ENCODE data around the gene ABCC10. TPM values are rescaled to one million over a fixed set of nuclear protein-coding genes. Genes with fewer than 3 reads are reported as not detected.

Gene ABCC10
- total and polyA plus RNA-seq, 12 donors: 7.1 to 44.3 (median 10.9) TPM

GRCh38 chr6:43396408-43397149, 30.8 kb upstream of the ABCC10 start:
- 79 to 84% methylated on average over 6 of the region's 6 CpGs for WGBS, 2 donors
- ATAC-seq (no peak), DNase-seq (no peak)
- no peak for TF ChIP-seq CTCF (IDR thresholded peaks at IDR 0.05)
- intact Hi-C loops (cut with DNase I): loop anchor here in 1 of 10 donors (10.0 kb wide), 1 partner anchor 108 kb away; no protein-coding TSS in a partner anchor
- no peak overlapping the region for H3K4me3 ChIP-seq
- no peaks in the 10 kb centered on the region for H3K36me3 ChIP-seq
- H3K27ac ChIP-seq: no peak overlapping the region
- H3K27me3 ChIP-seq: peaks cover 0 to 13% (median 0%) of the 10 kb centered on the region in 7 donors
- H3K4me1 ChIP-seq: peaks cover 0 to under 1% (median 0%) of the 10 kb centered on the region in 9 donors
- H3K9me3 ChIP-seq: no peaks in the 10 kb centered on the region

- intact Hi-C loops (cut with DNase I): loop anchor here in 1 of 10 donors (10.0 kb wide), 1 partner anchor 105 kb away; no protein-coding TSS in a partner anchor
- H3K27ac ChIP-seq: no peak overlapping the region
- WGBS, 2 donors: 81 to 82% methylated on average over 3 of the region's 3 CpGs
- DNase-seq: no peak
- H3K27me3 ChIP-seq: no peaks in the 10 kb centered on the region
- no peaks in the 10 kb centered on the region for H3K4me1 ChIP-seq
- no peaks in the 10 kb centered on the region for H3K36me3 ChIP-seq
- no peaks in the 10 kb centered on the region for H3K9me3 ChIP-seq
- no peak for TF ChIP-seq CTCF (IDR thresholded peaks at IDR 0.05)
- ATAC-seq: no peak
- H3K4me3 ChIP-seq: no peak overlapping the region
Observed at GRCh38 chr6:43399932-43400487, 27.3 kb upstream of the ABCC10 start.

- DNase-seq (no peak), ATAC-seq (peak in 5 of 8 donors; percentile 17 to 70 (median 58))
- 68 to 75% methylated on average over 3 of the region's 3 CpGs for WGBS, 2 donors
- Histone ChIP-seq H3K9me3 (peaks cover 0 to 7% (median 0%) of the 10 kb centered on the region in 11 donors), H3K27me3 (no peaks in the 10 kb centered on the region), H3K27ac (no peak overlapping the region), H3K4me3 (no peak overlapping the region), H3K36me3 (no peaks in the 10 kb centered on the region), H3K4me1 (no peaks in the 10 kb centered on the region)
- no peak for TF ChIP-seq CTCF (IDR thresholded peaks at IDR 0.05)
- intact Hi-C loops (cut with DNase I): no loop called here
Observed at GRCh38 chr6:43401730-43402129, 25.6 kb upstream of the ABCC10 start.

GRCh38 chr6:43402820-43403219, 24.5 kb upstream of the ABCC10 start:
- WGBS, 2 donors: 70 to 86% methylated on average over 1 of the region's 1 CpG
- Histone ChIP-seq H3K36me3 (no peaks in the 10 kb centered on the region), H3K4me3 (no peak overlapping the region), H3K27me3 (peaks cover 0 to 2% (median 0%) of the 10 kb centered on the region in 7 donors), H3K9me3 (peaks cover 0 to 7% (median 0%) of the 10 kb centered on the region in 11 donors), H3K27ac (no peak overlapping the region), H3K4me1 (no peaks in the 10 kb centered on the region)
- ATAC-seq: no peak
- no peak for TF ChIP-seq CTCF (IDR thresholded peaks at IDR 0.05)
- no peak for DNase-seq
- intact Hi-C loops (cut with DNase I): no loop called here

Data from heart right ventricle (tissue), 16 donors.